Natural killer cell (primary cell): ENCODE results near the gene NECTIN1. TPM values are rescaled to one million over a fixed set of nuclear protein-coding genes. Genes with fewer than 3 reads are reported as not detected.

Source experiments
- ATAC-seq, 3 donors: fragments of 150-1000 bp in 2 of 3; fragments of 200-7000 bp in 1 of 3; cut with Tn5 transposase; 1 replicate in 1 of 3; 2 replicates in 2 of 3; pipeline ENCODE4 v1.10.0; 2021; ENCODE audit warnings: mild to moderate bottlenecking in 2 of 3, moderate library complexity in 2 of 3
- DNase-seq, 2 donors: peaks; one replicate each; pipeline versions ENCODE4 v3.0.0 to v3.0.0-alpha.2; 2013 to 2021; ENCODE audit warnings: mixed read lengths in 1 of 2
- H3K27ac ChIP-seq: one replicate; pipeline ENCODE4 v1.5.1; 2013; ENCODE audit warnings: mild to moderate bottlenecking, low read length
- H3K27me3 ChIP-seq: one replicate; pipeline ENCODE4 v1.6.1; 2013; ENCODE audit warnings: low read length; ENCODE audit not compliant: control insufficient read depth, insufficient read depth
- H3K36me3 ChIP-seq: one replicate; pipeline ENCODE4 v1.6.1; 2013; ENCODE audit warnings: low read length; ENCODE audit not compliant: control insufficient read depth, insufficient read depth
- H3K4me1 ChIP-seq: one replicate; pipeline ENCODE4 v1.6.1; 2013; ENCODE audit warnings: low read length; ENCODE audit not compliant: control insufficient read depth, insufficient read depth
- H3K4me3 ChIP-seq: one replicate; pipeline ENCODE4 v1.5.1; 2013; ENCODE audit warnings: low read length
- H3K9me3 ChIP-seq: one replicate; pipeline ENCODE4 v1.6.1; 2013; ENCODE audit warnings: low read length; ENCODE audit not compliant: control insufficient read depth, insufficient read depth
- H3K27ac Mint-ChIP-seq, 2 donors: one replicate each; pipeline ENCODE4 v1.8.0; 2022; ENCODE audit warnings: mild to moderate bottlenecking in 2 of 2, mixed read lengths in 2 of 2, moderate library complexity in 1 of 2
- H3K27me3 Mint-ChIP-seq, 2 donors: one replicate each; pipeline ENCODE4 v1.8.0; 2022; ENCODE audit warnings: low read depth in 2 of 2, mixed read lengths in 2 of 2
- H3K36me3 Mint-ChIP-seq: one replicate; pipeline ENCODE4 v1.8.0; 2022; ENCODE audit warnings: mixed read lengths
- H3K4me1 Mint-ChIP-seq, 2 donors: one replicate each; pipeline ENCODE4 v1.8.0; 2022; ENCODE audit warnings: mixed read lengths in 2 of 2
- H3K4me3 Mint-ChIP-seq: one replicate; pipeline ENCODE4 v1.8.0; 2022; ENCODE audit warnings: mild to moderate bottlenecking, moderate library complexity, mixed read lengths
- H3K9me3 Mint-ChIP-seq, 2 donors: one replicate each; pipeline ENCODE4 v1.8.0; 2022; ENCODE audit warnings: mixed read lengths in 2 of 2
- CTCF ChIP-seq: fragments of 200-600 bp; IDR thresholded peaks from one replicate; pipeline ENCODE4 v1.8.0; 2022; ENCODE audit warnings: antibody characterized with exemption
- WGBS: methylation state at CpG from one replicate; pipeline ENCODE4 v1.1.7; 2013; ENCODE audit warnings: missing lambda C conversion rate; ENCODE audit not compliant: insufficient coverage; 5-methylcytosine and 5-hydroxymethylcytosine counted together
- intact Hi-C: fragments of 100-400 bp; cut with micrococcal nuclease; formaldehyde crosslinking; loops from one replicate; pipeline ENCODE4 v1.14.2; 2022
- total RNA-seq, 4 donors: library from RNA; stranded (reverse); fragments of 120-200 nt in 1 of 4; gene quantifications; one replicate each; pipeline versions ENCODE4 v1.2.3 to v1.2.4, GENCODE V29; 2013 to 2022

NECTIN1 gene
- total RNA-seq, 3 donors from 2014 or later (not counting 1 experiment from before 2014, with no cell fraction given): 5.8 to 18.8 (median 7.8) TPM

- 60% methylated on average over 16 of the region's 17 CpGs for WGBS
- Histone ChIP-seq H3K36me3 (no peaks in the 10 kb centered on the region), H3K4me3 (no peak overlapping the region), H3K4me1 (no peaks in the 10 kb centered on the region), H3K9me3 (no peaks in the 10 kb centered on the region), H3K27ac (no peak overlapping the region), H3K27me3 (no peaks in the 10 kb centered on the region)
- ATAC-seq (peak; percentile 86 to 98 (median 98)), DNase-seq (peak; percentile 66 to 76)
- no peaks in the 10 kb centered on the region for H3K36me3 Mint-ChIP-seq
- no peaks in the 10 kb centered on the region for H3K4me1 Mint-ChIP-seq
- H3K27ac Mint-ChIP-seq: no peak overlapping the region
- TF ChIP-seq CTCF: peak; percentile 90
- no peaks in the 10 kb centered on the region for H3K9me3 Mint-ChIP-seq
- H3K27me3 Mint-ChIP-seq: peaks cover 6 to 26% of the 10 kb centered on the region in 2 donors
- intact Hi-C loops: loop anchor here (1.0 to 2.0 kb wide), 4 partner anchors 63 to 442 kb away; partner anchors contain the start of gene NECTIN1
- H3K4me3 Mint-ChIP-seq: no peak overlapping the region
These were observed 62.4 kb downstream of the NECTIN1 start for GRCh38 chr11:119666463-119667131.

GRCh38 chr11:119666061-119666460, 62.9 kb downstream of the NECTIN1 start:
- H3K9me3 Mint-ChIP-seq: no peaks in the 10 kb centered on the region
- ATAC-seq (no peak), DNase-seq (no peak)
- no peak overlapping the region for H3K4me3 Mint-ChIP-seq
- Histone ChIP-seq H3K4me3 (no peak overlapping the region), H3K36me3 (no peaks in the 10 kb centered on the region), H3K4me1 (no peaks in the 10 kb centered on the region), H3K27me3 (no peaks in the 10 kb centered on the region), H3K27ac (no peak overlapping the region), H3K9me3 (no peaks in the 10 kb centered on the region)
- WGBS: 86% methylated on average over 10 of the region's 10 CpGs
- no peaks in the 10 kb centered on the region for H3K36me3 Mint-ChIP-seq
- TF ChIP-seq CTCF: no peak
- intact Hi-C loops: loop anchor here (1.0 to 2.0 kb wide), 4 partner anchors 63 to 442 kb away; partner anchors contain the start of gene NECTIN1
- no peak overlapping the region for H3K27ac Mint-ChIP-seq
- H3K4me1 Mint-ChIP-seq: no peaks in the 10 kb centered on the region
- peaks cover 6 to 26% of the 10 kb centered on the region in 2 donors for H3K27me3 Mint-ChIP-seq

GRCh38 chr11:119664701-119665420, 64.1 kb downstream of the NECTIN1 start:
- Mint-ChIP-seq H3K4me3 (no peak overlapping the region), H3K27ac (no peak overlapping the region), H3K27me3 (peaks cover 4 to 26% of the 10 kb centered on the region in 2 donors), H3K36me3 (no peaks in the 10 kb centered on the region), H3K4me1 (no peaks in the 10 kb centered on the region), H3K9me3 (no peaks in the 10 kb centered on the region)
- H3K9me3 ChIP-seq: no peaks in the 10 kb centered on the region
- WGBS: 94% methylated on average over 44 of the region's 44 CpGs
- no peak for ATAC-seq
- no peak overlapping the region for H3K27ac ChIP-seq
- H3K36me3 ChIP-seq: no peaks in the 10 kb centered on the region
- no peak overlapping the region for H3K4me3 ChIP-seq
- intact Hi-C loops: no loop called here
- no peak for DNase-seq
- H3K27me3 ChIP-seq: no peaks in the 10 kb centered on the region
- TF ChIP-seq CTCF: no peak
- H3K4me1 ChIP-seq: no peaks in the 10 kb centered on the region
